Measurements from ENCODE around the gene FAM181A.

DNA sequence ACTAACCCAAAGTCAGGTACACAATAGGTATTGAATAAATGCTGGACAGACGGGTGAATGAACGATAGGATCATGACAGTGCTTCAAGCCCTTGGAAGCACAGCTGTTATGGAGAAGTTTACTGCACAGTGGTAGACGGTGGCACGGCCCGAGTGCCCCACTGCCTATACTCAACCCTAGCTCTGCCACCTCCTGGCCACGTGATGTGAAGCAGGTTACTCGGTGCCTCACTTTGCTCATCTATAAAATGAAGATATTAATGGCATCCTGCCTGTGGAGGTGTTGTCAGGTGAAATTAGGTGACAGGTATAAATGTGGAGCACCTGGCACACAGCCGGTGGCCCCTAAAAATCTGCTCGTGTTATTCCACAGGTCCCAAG is 43.4 kb downstream of the FAM181A start:
- TF ChIP-seq EZH2 (IDR thresholded peaks at IDR 0.05; ENCODE audit: low read length, unreplicated experiment) (no peak), EZH2phosphoT487 (IDR thresholded peaks at IDR 0.05; ENCODE audit: borderline replicate concordance, low read length) (no peak)
- TF ChIP-seq, protein P1, sequence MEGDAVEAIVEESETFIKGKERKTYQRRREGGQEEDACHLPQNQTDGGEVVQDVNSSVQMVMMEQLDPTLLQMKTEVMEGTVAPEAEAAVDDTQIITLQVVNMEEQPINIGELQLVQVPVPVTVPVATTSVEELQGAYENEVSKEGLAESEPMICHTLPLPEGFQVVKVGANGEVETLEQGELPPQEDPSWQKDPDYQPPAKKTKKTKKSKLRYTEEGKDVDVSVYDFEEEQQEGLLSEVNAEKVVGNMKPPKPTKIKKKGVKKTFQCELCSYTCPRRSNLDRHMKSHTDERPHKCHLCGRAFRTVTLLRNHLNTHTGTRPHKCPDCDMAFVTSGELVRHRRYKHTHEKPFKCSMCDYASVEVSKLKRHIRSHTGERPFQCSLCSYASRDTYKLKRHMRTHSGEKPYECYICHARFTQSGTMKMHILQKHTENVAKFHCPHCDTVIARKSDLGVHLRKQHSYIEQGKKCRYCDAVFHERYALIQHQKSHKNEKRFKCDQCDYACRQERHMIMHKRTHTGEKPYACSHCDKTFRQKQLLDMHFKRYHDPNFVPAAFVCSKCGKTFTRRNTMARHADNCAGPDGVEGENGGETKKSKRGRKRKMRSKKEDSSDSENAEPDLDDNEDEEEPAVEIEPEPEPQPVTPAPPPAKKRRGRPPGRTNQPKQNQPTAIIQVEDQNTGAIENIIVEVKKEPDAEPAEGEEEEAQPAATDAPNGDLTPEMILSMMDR (conservative IDR thresholded peaks at IDR 0.05; ENCODE audit: low read depth, low read length) = peak; percentile 69
